GM21515 (cell line): ENCODE data around the gene RGL2.
"Not testable (repeated sequence)": the region's sequence is repeated elsewhere in the genome, so short reads cannot be mapped to it uniquely, and the experiment has no call there.

Source experiments
- ATAC-seq: cut with Tn5 transposase; IDR thresholded peaks from one replicate; pipeline ENCODE4 v1.9.1; 2021; ENCODE audit not compliant: unreplicated experiment

The RGL2 gene

DNA sequence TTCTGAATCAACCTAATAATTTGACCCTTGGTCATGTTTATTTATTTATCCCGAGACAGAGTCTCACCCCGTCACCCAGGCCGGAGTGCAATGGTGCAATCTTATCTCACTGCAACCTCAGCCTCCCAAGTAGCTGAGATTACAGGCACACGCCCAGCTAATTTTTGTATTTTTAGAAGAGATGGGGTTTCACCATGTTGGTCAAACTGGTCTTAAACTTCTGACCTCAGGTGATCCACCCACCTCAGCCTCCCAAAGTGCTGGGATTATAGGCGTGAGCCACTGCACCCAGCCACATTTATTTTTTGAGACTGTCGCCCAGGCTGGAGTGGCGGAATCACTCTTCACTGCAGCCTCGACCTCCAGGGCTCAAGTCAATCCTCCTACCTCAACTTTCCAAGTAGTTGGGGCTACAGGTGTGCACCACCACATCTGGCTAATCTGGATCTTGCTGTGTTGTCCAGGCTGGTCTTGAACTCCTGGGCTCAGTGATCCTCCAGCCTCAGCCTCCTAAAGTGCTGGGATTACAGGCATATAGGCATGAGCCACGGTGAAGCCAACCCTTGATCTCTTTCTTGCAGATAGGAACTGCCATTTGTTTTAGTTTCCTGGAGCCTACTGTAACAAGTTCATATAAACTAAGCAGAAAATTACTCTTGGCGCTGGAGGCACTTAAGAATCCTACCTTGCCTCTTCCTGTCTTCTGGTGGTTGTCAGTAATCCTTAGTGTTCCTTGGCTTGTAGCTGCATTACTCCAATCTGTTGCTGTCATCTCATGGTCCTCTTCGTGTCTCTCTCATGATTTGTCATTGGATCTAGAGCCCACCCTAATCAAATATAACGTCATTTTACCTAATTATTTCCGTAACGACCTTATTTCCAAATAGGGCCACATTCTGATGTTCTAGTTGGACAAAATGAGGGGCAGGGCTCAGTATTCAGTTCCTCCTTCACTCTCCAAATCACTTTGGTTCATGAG is 24.5 kb downstream of the RGL2 start:
- ATAC-seq: no peak

DNA sequence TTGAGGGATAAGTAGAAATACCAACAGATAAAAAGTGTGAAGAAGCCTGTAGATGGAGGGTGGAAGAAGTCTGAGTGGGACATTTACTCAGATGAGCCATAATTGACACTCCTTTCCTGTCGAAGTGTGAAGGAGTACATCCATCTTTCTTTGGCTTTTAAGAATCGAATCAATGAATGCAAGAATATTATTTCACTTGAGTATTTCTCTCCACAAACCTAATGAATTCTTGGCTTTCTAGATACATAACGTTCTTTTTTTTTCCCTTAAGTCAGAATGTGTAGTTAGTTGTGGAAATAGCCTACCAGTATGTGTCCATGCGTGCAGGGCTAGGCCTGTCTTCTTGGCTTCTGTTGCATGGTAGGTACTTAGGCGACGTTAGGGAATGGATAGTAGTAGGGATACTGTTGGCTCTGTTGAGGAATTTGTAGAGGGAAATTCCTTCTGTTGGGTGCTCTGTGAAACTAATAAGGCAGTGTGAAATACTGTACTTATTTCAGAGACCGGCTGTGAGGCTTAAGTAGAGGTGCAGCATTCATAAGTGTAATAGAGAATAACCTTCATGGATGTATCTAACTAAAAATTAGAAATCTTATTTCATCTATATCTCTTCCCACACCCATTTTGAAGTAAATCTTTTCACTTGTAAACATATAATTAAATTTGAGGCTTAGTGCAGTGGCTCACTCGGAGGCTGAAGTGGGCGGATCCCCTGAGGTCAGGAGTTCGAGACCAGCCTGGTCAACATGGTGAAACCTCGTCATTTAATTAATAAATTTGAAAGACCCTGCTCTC is 25.4 kb downstream of the RGL2 start:
- ATAC-seq: no peak

DNA sequence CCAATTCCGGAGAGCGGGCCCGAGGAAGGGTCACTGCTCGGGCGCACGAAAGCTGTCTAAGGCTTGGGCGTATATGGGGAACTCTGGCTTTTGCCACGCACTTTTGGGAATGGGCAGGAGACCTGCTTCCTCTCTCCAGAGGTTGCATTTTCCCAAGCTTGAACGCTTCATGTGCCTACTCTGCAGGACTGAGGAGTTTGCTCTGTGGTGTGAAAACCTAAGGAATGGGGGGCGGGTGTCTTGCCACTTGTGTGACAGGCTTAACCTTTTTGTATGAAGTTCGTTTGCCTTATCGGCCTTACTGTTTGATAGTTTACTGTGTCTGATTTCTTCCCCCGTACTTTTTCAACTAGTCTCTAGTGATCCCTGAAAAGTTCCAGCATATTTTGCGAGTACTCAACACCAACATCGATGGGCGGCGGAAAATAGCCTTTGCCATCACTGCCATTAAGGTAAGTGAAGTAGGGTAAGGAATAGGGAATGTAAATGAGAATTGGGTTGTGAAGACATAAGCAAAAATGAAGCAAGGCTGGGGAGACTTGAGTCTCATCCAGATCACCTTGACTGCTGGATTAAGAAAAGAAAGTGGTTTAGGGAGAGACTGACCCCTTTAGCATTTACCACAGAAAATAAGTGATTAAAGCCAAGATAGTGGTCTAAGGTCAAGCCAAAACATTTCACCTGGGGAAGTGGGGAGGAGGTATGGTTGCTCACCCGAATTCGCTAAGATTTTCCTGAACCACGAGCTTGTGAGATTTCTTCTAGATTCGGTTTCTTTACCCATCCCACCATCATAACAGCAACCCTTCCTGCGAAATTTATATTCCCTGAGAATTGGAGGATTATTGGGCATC is 26.2 kb downstream of the RGL2 start:
- ATAC-seq: no peak

GRCh38 chr6:33271468-33272274 is 27.1 kb downstream of the RGL2 start, which contains the start of the genes RPS18 and VPS52:
RPS18 (plus strand) TSS chr6:33272075; CDS start chr6:33272120, 45 bp downstream.
VPS52 (minus strand) TSS chr6:33271876; CDS start chr6:33271675, 201 bp downstream.
- ATAC-seq: peak; percentile 70

DNA sequence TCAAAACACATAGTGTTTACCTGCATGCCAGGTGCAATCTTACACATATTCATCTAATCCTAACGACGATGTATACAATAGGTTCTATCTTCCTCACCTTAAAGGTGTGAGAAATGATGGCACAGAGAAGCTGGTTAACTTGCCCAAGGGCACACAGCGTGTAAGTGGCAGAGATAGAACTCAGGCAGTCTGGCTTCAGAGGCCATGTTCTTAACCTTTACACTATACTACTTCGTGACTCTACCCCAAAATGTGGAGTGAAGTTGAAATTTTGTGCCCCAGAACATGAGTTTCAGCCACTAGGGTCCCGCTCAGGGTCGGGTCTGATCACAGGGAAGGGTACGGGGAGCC is 27.6 kb downstream of the RGL2 start:
- ATAC-seq: no peak

DNA sequence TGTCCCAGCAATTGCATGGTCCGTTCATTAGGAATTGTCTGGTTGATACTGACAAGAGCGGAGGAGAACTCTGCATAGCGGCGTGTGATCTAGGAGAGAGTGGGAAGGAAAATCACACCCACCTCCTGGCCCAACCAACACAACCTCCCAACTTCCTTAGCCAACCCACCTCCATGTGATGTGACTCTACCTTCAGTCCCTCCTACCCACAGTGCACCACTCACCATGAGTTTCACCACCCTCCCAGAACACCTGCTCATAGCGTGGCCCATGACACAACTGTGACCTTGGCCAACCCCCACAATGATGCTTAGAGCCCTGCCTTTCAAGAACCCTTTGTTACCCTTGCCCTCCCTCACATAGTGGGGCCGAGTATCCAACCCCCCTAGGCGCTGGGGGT is 34.7 kb downstream of the RGL2 start:
- ATAC-seq: no peak

DNA sequence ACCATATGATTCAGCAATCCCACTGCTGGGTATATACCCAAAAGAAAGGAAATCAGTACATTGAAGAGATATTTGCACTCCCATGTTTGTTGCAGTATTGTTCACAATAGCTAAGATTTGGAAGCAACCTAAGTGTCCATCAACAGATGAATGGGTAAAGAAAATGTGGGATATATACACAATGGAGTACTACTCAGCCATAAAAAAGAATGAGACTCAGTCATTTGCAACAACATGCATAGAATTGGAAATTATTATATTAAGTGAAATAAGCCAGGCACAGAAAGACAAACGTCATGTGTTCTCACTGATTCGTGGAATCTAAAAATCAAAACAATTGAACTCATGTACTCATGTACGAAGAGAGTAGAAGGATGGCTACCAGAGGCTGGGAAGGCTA is 36.3 kb downstream of the RGL2 start:
- ATAC-seq: not testable (repeated sequence)

DNA sequence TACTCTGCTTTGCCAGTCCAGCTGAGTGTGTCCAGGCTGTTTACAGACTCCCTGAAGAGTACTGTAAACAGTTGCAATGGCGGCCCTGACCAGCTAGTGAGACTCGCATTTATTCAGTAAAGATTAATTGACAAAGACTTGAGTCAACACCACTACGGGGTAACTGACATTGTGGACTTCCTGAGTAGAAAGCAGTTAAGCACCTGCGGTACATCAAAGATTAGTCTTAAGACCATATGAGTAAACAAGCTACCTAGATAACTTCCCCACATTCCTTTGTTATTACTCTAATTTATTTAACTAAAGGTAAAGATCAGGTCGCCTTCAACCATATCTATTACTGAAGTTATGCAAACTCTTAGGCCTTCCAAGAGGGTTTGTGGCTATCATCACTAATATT is 39.7 kb downstream of the RGL2 start:
- ATAC-seq: no peak

GRCh38 chr6:33254591-33254990 is 44.2 kb downstream of the RGL2 start:
- ATAC-seq: no peak

DNA sequence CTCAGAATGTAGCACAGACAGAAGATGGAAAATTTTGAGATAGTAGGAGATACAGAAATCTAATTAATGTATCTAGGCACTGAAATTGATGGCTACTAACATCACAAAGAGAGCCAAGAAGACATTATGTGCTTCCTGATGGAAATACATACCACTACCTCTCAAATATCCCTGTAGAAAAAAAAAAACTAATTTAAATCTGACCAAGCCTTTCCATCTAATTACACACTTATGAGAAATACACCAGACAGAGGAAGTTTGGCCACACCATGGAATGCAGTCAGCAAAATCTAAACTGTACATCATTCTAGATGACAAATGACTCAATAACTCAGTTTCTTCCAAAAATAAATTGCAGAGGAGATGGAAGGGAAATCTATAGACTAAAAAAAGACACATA is 46.0 kb downstream of the RGL2 start:
- no peak for ATAC-seq

- ATAC-seq: no peak
Observed at GRCh38 chr6:33251395-33252012, 47.2 kb downstream of the RGL2 start.

GRCh38 chr6:33250731-33251130 is 48.0 kb downstream of the RGL2 start:
- ATAC-seq: no peak

- peak; percentile 0 for ATAC-seq
Observed at GRCh38 chr6:33249732-33250630, 48.8 kb downstream of the RGL2 start.

GRCh38 chr6:33248932-33249731 is 49.6 kb downstream of the RGL2 start:
- ATAC-seq: peak; percentile 80

- ATAC-seq: peak; percentile 9
Observed at GRCh38 chr6:33248643-33248931, 50.2 kb downstream of the RGL2 start.

- ATAC-seq: peak; percentile 33
Observed at GRCh38 chr6:33247977-33248642, 50.6 kb downstream of the RGL2 start.

DNA sequence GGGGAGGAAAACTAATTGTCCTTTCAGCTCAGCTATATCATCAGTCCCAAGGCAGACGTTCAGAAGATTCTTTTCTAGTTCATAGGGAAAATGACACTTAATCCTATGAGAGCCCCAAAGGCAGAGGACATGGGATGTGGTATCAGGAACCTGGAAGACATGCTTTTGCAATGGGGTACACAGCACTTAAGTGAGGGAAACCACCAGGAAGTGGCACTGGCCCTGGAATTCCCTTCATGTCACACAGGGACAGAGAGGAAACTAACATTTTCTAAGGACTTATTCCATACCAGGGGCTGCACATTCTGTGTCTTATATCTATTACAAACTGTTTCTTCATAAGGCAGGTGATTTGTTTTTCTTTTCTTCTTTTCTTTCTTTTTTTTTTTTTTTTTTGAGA is 55.3 kb downstream of the RGL2 start:
- no peak for ATAC-seq
